Measurements from ENCODE around the gene SLN.
A peak's percentile ranks its signal among the peaks of the same experiment; 100 is the strongest.

Gene SLN

DNA sequence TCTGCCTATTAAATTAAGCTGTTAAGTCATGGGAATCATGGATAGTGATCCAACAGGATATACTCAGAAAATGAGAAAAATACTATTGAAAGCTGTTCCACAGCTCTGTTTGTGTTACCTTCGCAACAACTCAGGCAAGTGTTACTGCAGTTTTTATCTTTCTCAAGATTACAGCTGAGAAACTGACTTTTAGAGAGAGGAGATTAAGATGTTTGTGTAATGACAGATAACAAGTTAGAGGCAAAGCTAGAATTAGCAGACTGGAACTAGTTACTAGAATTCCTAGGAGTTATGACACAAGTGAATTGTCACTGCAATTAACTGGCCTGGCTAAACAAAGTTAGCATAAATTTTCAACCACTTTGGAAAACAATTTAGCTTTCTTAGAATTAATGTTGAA lies 1.6 kb downstream of the SLN start:
- Histone ChIP-seq H3K36me3 (ENCODE audit: control insufficient read depth in 2 of 2, insufficient read depth in 1 of 2, low read length in 2 of 2) (no peaks in the 10 kb centered on the region), H3K4me1 (ENCODE audit: control insufficient read depth, insufficient read depth, low read length) (no peaks in the 10 kb centered on the region), H3K27ac (ENCODE audit: extremely low read depth, low read depth, low read length) (no peak overlapping the region), H3K4me3 (ENCODE audit: low read depth, low read length) (no peak overlapping the region), H3K9me3 (ENCODE audit: control insufficient read depth, insufficient read depth, low read depth, low read length) (no peaks in the 10 kb centered on the region)
- CTCF ChIA-PET, result interaction anchor here (0.7 kb wide), 1 partner anchor 146 kb away, joined by 3 read pairs; no protein-coding TSS in a partner anchor
- POLR2A ChIA-PET, result no interaction called here
- no peak for TF ChIP-seq ZNF24 (tag by site-specific recombination; IDR thresholded peaks at IDR 0.05)
- TF ChIP-seq, protein P1, sequence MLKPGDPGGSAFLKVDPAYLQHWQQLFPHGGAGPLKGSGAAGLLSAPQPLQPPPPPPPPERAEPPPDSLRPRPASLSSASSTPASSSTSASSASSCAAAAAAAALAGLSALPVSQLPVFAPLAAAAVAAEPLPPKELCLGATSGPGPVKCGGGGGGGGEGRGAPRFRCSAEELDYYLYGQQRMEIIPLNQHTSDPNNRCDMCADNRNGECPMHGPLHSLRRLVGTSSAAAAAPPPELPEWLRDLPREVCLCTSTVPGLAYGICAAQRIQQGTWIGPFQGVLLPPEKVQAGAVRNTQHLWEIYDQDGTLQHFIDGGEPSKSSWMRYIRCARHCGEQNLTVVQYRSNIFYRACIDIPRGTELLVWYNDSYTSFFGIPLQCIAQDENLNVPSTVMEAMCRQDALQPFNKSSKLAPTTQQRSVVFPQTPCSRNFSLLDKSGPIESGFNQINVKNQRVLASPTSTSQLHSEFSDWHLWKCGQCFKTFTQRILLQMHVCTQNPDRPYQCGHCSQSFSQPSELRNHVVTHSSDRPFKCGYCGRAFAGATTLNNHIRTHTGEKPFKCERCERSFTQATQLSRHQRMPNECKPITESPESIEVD (tag by site-specific recombination; IDR thresholded peaks at IDR 0.05), result 0 out of 2 replicates have a peak, but pooled peaks have one; percentile 32

DNA sequence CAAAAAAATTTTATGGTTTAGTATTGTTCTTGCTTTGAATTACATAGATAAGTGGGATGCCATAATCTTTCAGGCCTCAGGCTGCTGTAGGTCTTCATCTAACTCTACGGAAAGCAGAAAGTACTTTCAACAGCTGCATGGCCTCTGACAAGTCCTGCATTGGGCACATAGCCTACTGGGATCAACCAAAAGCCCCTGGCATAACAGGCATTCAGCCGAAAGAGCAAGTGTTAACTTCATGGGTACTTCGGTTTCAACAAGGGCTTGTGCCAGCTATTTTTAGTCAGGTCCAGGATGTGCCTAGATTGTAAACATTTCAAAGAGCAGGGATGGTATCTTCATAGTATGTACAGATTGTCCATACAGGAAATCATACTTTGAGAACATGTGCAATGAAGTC lies 3.1 kb downstream of the SLN start:
- H3K27ac ChIP-seq (ENCODE audit: extremely low read depth, low read depth, low read length), result no peak overlapping the region
- ChIA-PET POLR2A (no interaction called here), CTCF (no interaction called here)
- H3K36me3 ChIP-seq (ENCODE audit: control insufficient read depth in 2 of 2, insufficient read depth in 1 of 2, low read length in 2 of 2), result no peaks in the 10 kb centered on the region
- H3K4me1 ChIP-seq (ENCODE audit: control insufficient read depth, insufficient read depth, low read length), result no peaks in the 10 kb centered on the region
- no peaks in the 10 kb centered on the region for H3K9me3 ChIP-seq (ENCODE audit: control insufficient read depth, insufficient read depth, low read depth, low read length)
- TF ChIP-seq ZNF302 (tag by site-specific recombination; IDR thresholded peaks at IDR 0.05; ENCODE audit: low read depth) (no peak), ZNF16 (tag by site-specific recombination; IDR thresholded peaks at IDR 0.05; ENCODE audit: low read depth) (no peak), ZNF530 (tag by site-specific recombination; IDR thresholded peaks at IDR 0.05; ENCODE audit: low read depth) (no peak), HOXA7 (CRISPR knock-in tag; IDR thresholded peaks at IDR 0.05; ENCODE audit: borderline replicate concordance) (no peak), ZNF677 (tag by site-specific recombination; IDR thresholded peaks at IDR 0.05) (no peak), ZNF239 (tag by site-specific recombination; IDR thresholded peaks at IDR 0.05) (0 out of 2 replicates have a peak, but pooled peaks have one; percentile 63)
- H3K4me3 ChIP-seq (ENCODE audit: low read depth, low read length), result no peak overlapping the region

DNA sequence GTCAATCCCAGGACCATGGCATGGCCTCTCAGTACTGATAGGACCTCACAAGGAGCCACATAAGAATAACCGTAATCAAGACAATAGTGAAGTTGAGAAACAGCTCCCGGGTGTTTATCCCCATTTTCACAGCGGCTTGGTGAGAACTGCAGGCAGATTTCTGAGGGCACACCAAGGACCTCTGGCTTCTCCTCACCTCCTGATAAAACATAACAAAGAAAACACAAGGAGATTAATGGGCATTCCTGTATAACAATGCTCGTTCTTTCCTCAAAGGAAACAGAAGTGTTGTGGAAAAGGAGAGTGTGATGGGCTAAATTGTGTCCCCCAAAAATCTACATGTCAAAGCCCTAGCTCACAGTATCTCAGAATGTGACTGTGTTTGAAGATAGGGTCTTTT lies 4.0 kb downstream of the SLN start:
- TF ChIP-seq, protein P2, sequence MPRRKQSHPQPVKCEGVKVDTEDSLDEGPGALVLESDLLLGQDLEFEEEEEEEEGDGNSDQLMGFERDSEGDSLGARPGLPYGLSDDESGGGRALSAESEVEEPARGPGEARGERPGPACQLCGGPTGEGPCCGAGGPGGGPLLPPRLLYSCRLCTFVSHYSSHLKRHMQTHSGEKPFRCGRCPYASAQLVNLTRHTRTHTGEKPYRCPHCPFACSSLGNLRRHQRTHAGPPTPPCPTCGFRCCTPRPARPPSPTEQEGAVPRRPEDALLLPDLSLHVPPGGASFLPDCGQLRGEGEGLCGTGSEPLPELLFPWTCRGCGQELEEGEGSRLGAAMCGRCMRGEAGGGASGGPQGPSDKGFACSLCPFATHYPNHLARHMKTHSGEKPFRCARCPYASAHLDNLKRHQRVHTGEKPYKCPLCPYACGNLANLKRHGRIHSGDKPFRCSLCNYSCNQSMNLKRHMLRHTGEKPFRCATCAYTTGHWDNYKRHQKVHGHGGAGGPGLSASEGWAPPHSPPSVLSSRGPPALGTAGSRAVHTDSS (tag by site-specific recombination; IDR thresholded peaks at IDR 0.05), result no peak
- TF ChIP-seq ZNF23 (tag by site-specific recombination; IDR thresholded peaks at IDR 0.05; ENCODE audit: borderline replicate concordance), result no peak
- TF ChIP-seq ZNF830 (tag by site-specific recombination; IDR thresholded peaks at IDR 0.05; ENCODE audit: low read depth), result no peak
- no peak for TF ChIP-seq ZNF223 (tag by site-specific recombination; IDR thresholded peaks at IDR 0.05)
- TF ChIP-seq, protein P3, sequence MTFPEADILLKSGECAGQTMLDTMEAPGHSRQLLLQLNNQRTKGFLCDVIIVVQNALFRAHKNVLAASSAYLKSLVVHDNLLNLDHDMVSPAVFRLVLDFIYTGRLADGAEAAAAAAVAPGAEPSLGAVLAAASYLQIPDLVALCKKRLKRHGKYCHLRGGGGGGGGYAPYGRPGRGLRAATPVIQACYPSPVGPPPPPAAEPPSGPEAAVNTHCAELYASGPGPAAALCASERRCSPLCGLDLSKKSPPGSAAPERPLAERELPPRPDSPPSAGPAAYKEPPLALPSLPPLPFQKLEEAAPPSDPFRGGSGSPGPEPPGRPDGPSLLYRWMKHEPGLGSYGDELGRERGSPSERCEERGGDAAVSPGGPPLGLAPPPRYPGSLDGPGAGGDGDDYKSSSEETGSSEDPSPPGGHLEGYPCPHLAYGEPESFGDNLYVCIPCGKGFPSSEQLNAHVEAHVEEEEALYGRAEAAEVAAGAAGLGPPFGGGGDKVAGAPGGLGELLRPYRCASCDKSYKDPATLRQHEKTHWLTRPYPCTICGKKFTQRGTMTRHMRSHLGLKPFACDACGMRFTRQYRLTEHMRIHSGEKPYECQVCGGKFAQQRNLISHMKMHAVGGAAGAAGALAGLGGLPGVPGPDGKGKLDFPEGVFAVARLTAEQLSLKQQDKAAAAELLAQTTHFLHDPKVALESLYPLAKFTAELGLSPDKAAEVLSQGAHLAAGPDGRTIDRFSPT (tag by site-specific recombination; IDR thresholded peaks at IDR 0.05), result no peak
- TF ChIP-seq, protein P4, sequence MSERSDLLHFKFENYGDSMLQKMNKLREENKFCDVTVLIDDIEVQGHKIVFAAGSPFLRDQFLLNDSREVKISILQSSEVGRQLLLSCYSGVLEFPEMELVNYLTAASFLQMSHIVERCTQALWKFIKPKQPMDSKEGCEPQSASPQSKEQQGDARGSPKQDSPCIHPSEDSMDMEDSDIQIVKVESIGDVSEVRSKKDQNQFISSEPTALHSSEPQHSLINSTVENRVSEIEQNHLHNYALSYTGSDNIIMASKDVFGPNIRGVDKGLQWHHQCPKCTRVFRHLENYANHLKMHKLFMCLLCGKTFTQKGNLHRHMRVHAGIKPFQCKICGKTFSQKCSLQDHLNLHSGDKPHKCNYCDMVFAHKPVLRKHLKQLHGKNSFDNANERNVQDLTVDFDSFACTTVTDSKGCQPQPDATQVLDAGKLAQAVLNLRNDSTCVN (tag by site-specific recombination; optimal IDR thresholded peaks at IDR 0.05), result no peak
- TF ChIP-seq, protein P5, sequence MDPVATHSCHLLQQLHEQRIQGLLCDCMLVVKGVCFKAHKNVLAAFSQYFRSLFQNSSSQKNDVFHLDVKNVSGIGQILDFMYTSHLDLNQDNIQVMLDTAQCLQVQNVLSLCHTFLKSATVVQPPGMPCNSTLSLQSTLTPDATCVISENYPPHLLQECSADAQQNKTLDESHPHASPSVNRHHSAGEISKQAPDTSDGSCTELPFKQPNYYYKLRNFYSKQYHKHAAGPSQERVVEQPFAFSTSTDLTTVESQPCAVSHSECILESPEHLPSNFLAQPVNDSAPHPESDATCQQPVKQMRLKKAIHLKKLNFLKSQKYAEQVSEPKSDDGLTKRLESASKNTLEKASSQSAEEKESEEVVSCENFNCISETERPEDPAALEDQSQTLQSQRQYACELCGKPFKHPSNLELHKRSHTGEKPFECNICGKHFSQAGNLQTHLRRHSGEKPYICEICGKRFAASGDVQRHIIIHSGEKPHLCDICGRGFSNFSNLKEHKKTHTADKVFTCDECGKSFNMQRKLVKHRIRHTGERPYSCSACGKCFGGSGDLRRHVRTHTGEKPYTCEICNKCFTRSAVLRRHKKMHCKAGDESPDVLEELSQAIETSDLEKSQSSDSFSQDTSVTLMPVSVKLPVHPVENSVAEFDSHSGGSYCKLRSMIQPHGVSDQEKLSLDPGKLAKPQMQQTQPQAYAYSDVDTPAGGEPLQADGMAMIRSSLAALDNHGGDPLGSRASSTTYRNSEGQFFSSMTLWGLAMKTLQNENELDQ (tag by site-specific recombination; IDR thresholded peaks at IDR 0.05; ENCODE audit: low read depth), result no peak
- no peak for TF ChIP-seq ZNF555 (tag by site-specific recombination; conservative IDR thresholded peaks at IDR 0.05)
- TF ChIP-seq, protein P6, sequence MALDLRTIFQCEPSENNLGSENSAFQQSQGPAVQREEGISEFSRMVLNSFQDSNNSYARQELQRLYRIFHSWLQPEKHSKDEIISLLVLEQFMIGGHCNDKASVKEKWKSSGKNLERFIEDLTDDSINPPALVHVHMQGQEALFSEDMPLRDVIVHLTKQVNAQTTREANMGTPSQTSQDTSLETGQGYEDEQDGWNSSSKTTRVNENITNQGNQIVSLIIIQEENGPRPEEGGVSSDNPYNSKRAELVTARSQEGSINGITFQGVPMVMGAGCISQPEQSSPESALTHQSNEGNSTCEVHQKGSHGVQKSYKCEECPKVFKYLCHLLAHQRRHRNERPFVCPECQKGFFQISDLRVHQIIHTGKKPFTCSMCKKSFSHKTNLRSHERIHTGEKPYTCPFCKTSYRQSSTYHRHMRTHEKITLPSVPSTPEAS (tag by site-specific recombination; IDR thresholded peaks at IDR 0.05), result no peak
- no peak for TF ChIP-seq ZSCAN16 (tag by site-specific recombination; IDR thresholded peaks at IDR 0.05)
- no peak overlapping the region for H3K4me3 ChIP-seq (ENCODE audit: low read depth, low read length)

More for the DNA sequence above, 4.0 kb downstream of the SLN start:
- Histone ChIP-seq H3K27ac (ENCODE audit: extremely low read depth, low read depth, low read length) (no peak overlapping the region), H3K36me3 (ENCODE audit: control insufficient read depth in 2 of 2, insufficient read depth in 1 of 2, low read length in 2 of 2) (no peaks in the 10 kb centered on the region), H3K9me3 (ENCODE audit: control insufficient read depth, insufficient read depth, low read depth, low read length) (no peaks in the 10 kb centered on the region), H3K4me1 (ENCODE audit: control insufficient read depth, insufficient read depth, low read length) (no peaks in the 10 kb centered on the region)
- POLR2A ChIA-PET, result no interaction called here
- CTCF ChIA-PET, result no interaction called here

Measured in HEK293 (cell line).